HEK293T (cell line): Measurements from ENCODE around the gene OXER1.

Experiments used
- CTBP1 ChIP-seq: fragments of 450-650 bp; IDR thresholded peaks from 2 replicates; pipeline ENCODE4 v1.6.1; 2016; ENCODE audit warnings: borderline replicate concordance
- TARDBP ChIP-seq: fragments of 450-650 bp; IDR thresholded peaks from 2 replicates; pipeline ENCODE4 v1.6.1; 2016
- ZNF384 ChIP-seq: fragments of 450-650 bp; IDR thresholded peaks from 2 replicates; pipeline ENCODE4 v1.6.1; 2016

- TF ChIP-seq TARDBP (no peak), CTBP1 (no peak), ZNF384 (no peak)
These were observed 36.6 kb upstream of the OXER1 start for GRCh38 chr2:42800461-42800962.
